GM21723 (cell line): Measurements from ENCODE around the gene ERC2.

Source experiments
- ATAC-seq: cut with Tn5 transposase; IDR thresholded peaks from one replicate; pipeline ENCODE4 v1.9.1; 2021; ENCODE audit warnings: mild to moderate bottlenecking, moderate library complexity; ENCODE audit not compliant: unreplicated experiment

Gene ERC2

DNA sequence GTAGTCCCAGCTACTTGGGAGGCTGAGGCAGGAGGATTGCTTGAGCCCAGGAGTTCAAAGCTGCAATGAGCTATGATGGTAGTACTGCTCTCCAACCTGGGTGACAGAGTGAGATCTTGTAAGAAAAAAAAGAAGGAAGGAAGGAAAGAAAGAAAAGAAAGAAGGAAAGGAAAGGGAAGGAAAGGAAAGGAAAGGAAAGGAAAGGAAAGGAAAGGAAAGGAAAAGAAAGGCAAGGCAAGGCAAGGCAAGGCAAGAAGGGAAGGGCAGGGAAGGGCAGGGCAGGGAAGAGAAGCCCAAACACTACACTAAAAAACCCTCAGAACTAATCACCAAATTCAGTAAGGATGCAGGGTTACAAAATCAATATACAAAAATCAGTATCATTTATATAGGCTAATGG, 341.6 kb downstream of the ERC2 start:
- ATAC-seq = no peak

DNA sequence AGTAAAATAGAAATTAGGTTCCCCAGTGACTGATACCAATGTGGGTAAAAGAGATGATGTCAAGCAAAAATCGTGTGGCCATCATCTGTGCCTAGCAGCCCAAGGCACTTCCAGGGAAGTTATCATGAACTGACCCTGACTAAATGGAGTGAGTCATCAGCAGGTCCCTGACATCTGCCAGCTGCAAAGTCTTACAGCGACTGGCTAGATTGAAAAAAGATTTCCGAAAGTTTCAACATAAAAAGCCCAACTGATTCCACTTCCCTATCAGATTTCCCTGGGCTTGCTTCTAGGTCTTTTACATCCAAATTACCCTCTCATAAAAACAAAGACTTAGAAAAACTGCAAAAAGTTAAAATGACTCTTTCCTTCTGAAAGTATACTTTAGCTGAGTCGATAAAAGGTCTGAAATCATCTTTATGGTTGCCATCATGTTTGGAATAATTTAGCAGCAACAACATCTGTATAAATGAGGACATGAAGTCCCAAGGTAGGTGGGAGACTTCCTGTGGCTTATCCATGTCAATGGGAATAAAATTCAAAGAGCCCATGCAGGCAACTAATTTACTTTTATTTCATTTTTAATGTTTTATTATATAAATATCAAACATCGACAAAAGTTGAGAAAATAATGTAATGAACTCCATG, 342.8 kb downstream of the ERC2 start:
- ATAC-seq = no peak

DNA sequence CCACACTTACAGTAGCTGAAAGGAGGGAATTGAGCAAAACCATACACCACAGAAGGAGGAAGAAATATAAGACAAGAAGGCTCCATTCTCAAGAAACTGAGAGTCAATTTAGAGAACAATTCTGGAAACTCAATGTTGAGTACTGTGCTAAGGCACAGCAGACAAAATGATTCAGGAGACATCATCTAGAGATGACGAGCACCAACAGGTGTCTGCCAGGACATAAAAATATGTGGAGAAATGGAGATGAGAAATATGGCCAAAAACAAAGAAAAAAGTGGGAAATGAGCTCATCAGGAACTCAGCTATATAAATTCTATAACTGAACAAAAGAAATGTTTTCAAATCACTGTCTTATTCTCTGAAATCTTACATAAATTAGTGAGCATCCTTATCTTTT, 343.7 kb downstream of the ERC2 start:
- ATAC-seq = no peak

DNA sequence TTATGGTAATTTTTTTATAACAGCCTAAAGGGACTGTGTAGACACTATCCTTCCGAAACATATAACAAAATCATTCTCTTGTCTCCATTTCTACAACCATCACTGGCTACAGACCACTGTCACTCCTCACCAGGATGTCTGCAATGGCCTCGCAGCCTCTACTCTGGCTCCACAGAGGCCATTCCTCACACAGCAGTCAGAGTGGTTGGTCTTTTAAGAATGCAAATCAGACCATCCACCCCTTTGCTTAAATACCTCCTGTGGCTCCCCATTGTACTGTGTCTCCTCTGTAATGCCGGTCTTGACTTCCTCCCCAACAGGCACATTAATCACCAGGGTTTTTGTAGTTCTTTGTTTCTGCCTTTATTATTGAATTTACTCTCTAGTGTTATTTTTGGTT, 344.8 kb downstream of the ERC2 start:
- no peak for ATAC-seq

DNA sequence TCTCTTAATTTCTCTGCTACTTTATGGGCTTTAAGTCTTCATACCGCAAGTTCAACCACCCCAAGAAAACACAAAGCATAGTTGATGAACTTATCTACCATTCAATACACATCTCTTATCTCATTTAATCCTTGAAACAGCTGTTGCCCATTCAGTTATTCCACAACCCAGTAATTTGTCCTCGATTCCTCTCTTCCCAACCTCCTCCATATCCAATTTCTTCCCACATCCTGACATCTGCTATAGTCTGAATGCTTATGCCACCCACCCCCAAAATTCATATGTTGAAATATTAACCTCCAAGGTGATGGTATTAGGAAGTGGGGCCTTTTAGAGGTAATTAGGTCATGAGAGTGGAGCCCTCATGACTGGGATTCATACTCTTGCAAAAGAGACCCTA, 345.4 kb downstream of the ERC2 start:
- ATAC-seq = no peak

DNA sequence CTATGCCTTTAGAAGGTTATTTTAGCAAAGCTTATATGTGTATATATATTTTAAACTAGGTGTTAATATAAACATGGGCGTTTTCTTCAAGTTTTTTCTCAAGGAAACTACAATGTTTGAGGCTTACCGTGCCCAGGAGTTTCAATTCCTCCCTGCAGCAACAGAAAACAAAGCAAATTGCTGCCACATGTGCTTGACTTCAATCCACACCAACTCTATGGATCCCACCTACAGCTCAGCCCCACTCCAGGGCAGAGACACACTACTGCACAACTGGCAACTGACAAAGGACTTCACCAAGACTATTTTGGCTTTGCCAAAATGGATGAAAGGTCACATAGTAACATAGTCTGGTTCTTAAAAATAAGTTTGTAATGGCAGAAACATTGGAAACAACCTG, 346.6 kb downstream of the ERC2 start:
- ATAC-seq = no peak

DNA sequence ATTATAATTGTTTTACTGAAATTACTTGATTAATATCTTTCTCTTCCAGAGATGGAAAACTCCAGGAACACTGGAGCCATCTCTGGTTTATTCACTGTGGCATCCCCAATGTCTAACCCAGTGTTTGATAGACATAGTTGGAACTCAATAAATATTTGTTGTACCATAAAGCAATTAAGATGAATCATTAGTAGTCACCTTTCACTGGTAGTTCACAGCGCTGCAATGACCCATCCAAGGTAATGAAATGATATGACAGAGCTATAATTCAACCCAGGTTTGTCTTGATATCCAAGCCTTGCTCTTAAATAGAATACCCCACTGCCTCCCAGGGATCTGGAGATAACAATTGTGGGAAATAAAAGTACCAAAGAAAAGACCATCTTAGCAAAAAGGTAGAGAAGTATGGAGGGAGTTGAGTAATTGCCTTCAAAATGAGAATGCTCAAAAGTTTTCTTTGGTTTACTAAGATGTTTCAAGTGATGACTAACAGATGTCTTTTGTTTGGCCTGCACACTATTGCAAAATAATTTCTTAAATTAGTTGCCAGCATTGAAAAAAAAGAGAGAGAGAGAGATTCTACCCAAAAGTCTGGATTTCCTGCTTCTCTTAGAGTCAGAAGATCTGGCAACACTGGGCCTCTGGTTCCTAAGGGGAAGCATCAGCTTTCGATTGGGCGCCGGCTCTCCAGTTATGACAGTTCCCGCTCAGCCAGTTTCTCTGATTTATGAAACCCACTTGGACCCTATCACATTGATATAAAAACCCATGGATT, 348.5 kb downstream of the ERC2 start:
- ATAC-seq = no peak

DNA sequence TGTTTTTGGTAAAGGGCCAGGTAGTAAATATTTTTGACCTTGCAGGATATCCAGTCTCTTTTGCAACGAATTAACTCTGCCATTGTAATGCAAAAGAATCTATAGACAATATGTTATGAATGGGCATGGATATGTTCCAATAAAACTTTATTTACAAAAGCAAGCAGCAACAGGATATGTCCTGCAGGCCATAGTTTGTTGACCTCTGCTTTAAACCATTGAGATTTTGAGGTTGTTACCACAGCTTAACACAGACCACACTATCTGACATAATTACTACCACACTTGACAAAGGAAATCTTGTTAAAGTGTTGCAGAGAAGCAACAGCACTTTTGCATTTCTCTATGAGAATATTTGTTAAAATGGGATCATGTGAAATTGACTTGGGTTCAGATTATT, 349.3 kb downstream of the ERC2 start:
- no peak for ATAC-seq

DNA sequence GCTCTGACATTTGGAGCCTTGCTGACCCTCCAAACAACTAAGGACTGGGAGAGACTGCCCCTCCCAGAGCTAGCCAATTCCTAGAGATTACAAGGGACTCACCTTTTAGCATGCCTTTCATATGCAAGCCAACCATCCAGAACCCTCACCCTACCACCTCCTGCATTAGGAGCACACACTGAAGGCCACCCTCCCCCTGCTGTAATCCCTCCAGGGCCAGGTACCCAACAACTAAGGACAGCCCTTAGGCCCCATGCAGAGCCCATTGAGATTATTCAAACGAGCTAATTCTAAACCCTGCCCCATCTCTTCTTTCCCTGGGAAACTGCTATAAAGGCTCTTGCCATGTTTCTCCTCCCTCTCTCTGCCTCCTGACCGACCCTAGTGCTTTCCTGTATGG, 352.6 kb downstream of the ERC2 start:
- ATAC-seq = no peak

DNA sequence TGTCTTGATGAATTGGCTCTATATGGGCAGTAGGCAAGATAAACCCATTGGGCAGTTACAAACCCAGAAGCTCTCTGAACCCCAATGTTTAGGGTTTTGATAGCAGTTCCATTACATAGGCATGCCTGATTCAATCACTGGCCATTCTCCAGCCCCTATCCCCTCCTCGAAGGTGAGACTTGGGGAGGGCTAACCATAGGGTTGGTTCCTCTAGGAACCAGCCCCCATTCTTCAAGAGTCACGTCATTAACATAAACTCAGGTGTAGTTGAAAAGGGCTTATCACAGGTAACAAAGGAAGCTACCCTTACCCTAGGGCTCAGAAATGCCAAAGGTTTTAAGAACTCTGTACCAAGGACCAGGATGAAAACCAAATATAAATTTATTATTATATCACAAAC, 353.1 kb downstream of the ERC2 start:
- ATAC-seq = no peak

DNA sequence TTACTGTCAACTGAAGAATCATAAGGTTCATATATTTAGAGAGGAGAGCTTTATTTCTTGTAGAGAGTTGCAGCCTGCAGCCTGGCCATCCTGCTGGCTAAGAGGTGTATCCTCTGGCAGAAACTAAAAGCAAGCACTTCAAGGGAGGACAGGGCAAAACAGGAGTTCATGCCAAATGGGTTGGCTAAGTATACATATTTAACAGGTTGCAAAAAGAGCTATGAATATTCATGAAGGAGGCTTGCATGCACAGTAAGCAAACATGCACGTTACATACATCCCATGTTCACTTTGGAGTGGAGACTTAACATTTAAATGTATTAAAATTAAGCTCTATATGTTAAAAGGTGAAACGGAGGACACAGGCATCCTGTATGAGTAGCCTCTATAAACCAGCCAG, 354.4 kb downstream of the ERC2 start:
- ATAC-seq = no peak

DNA sequence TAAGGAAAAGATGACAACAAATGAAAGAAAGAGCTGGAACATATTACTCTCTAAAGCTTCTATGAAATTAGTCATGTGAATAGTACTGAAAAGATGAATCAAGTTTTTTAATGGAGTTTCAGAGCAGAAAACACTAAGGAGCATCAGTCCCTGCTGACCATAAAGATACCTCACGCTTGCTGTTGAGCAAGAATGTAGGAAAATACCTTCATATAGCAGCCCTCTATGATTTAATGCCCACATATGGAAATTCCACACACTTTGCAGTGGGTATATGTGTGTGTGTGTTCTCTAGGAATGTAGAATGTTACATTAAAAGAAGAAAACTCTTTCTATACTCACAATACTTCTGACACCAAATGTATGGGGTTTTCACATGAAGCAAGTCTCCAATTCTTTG, 355.0 kb downstream of the ERC2 start:
- ATAC-seq = no peak

DNA sequence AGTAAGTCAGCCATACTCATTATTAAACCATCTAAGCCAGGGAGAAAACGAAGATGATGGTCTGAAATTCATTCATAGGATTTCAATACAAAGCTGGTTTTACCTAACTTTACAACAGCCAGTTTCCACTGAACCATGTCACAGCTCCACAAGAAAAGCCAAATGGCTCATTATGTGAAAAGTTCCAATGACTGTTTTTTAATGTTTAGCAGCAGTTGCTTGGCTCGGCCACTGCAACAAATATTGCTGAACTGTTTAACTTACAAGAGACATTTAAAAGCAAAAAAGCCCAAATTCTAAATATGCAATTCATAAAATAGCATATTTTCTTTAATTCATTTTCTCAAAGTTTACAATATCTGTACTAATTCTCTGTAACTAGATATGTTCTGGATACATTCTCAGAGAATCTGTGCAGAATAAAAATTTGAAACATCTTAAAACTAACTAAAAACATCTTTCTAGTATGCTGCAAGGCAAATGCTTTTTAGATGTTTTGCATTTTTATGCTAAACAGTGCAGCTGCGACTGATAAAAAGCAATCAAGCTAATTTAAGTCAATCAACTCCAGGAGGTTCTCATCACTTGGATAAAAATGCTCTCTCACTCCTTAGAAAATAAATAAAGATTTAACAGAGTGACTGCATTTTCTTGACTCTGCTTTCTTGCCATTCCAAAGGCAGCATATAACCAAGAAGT, 356.5 kb downstream of the ERC2 start:
- no peak for ATAC-seq

DNA sequence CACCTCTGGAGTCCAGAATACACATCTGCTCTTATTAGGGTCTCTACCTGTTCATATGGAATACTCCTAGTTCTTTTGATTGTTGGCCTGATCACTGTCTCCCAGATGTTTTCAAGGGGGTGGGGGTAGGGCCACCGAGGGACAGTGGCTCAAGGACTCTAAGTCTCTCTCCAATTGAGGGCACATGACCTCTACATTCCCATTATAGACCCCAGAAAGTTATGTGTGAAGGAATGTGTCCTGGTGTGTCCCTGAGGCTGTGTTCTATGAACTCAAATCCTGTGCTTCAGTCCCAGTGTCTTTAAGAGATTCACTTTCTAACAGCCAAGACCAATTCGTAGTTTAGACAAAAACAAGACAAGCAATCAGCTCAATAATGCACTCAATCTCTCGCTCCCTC, 357.4 kb downstream of the ERC2 start:
- no peak for ATAC-seq

DNA sequence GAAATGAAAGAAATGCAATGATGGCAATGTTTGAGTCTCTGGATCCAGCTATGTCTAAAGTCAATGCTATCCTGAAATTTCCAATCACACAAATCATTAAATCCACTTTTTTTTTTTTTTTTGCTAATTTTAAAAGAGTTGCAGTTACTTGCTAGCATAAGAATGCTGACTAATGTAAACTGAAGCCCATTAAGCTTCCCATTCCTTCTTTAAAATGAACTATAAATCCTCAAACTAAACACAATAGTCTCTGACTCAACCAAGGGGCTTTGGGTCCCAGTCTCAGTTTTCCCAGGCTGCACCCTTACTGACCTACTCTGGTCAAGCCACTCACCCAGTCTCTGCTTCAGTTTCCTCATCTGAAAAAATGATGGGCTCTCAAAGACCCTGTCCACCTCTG, 361.1 kb downstream of the ERC2 start:
- no peak for ATAC-seq

DNA sequence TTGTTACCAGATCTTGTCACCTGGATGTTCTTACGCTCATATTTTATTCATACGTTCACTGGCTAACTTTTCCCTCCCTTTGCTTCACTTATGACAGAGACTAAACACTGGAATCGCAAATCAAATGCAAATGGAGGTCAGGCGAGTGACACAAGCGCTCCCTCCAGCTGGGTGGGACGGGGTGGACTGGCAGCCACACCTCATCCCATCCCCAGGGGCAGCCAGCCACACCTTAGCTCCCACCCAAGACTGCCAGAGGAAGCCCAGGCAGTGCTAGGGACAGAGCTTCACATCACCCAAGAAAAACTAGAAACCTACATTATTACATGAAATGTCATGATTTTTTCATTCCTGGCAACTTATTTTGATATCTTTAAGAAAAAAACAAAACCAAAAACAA, 366.2 kb downstream of the ERC2 start:
- ATAC-seq = no peak

DNA sequence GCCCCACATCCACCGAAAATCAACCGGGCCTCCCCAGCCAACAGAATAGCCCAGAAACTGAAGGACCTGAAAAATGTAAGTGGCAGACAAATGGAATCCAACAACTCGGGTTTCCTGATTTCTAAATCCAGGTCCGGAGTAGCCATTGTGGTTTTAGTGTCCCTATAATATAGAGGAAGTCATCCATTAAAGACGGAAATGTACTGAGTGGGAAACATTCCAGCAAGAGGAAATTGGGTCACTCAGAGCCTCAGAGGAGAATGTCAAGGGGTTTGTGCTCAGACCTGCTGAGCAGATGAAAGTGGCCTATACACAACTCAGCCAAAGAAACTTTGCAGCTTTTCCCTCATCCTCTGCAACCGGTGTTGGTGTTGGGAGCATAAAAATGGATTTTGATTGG, 366.7 kb downstream of the ERC2 start:
- no peak for ATAC-seq

DNA sequence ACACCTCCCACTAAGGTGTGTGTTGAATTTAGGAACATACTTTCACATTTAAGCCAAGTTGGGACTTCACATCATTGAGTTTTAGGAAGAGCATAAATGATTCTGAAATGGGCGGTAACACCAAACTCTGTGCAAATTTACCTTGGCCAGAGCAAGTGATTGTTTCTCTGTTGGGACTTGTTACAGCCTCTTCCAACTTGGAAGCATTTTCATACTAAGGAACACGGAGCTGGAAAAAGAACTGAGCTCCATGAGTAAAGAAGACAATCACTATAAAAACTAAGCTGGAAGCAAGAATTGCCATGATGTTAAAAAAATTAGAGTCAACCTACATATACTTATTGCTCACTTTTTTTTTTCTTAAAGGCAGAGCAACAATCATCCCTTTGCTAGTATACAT, 371.3 kb downstream of the ERC2 start:
- ATAC-seq = no peak

DNA sequence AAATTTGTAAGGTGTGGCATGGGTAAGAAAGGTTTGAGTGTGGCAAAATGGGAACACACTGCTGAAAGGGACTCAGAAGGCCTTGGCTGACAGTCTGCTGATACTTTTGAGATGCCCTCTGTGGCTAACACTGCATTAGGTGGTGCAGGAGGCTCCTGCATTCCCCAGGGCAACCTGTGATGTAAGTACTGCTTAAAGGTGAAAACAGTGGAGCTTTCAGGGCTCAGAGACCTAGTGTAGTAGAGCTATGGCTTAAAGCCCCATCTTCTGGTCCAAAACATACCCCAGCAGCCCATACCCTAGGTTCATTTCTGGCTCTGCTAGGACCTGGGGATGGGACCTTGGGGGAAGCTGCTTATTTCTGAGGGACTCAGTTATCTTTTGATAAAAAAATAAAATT, 374.1 kb downstream of the ERC2 start:
- no peak for ATAC-seq

DNA sequence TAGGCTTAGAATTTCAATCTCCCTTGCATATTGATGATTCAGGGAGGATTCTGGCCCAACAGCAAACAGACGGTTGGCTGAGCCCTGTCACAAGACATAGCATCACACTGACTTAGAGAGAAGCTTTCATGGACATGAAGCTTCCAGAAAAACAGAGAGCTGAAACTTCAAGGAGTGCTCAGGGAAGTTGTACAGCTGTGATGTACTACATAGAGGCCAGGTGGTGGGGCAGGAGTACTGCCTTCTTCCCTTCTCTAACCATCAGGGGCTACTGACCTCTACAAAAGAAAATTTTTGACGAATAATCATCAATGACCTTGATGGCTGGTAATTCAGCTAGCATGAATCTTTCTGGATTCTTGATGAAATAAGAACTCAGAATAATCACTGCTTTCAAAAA, 378.5 kb downstream of the ERC2 start:
- no peak for ATAC-seq

DNA sequence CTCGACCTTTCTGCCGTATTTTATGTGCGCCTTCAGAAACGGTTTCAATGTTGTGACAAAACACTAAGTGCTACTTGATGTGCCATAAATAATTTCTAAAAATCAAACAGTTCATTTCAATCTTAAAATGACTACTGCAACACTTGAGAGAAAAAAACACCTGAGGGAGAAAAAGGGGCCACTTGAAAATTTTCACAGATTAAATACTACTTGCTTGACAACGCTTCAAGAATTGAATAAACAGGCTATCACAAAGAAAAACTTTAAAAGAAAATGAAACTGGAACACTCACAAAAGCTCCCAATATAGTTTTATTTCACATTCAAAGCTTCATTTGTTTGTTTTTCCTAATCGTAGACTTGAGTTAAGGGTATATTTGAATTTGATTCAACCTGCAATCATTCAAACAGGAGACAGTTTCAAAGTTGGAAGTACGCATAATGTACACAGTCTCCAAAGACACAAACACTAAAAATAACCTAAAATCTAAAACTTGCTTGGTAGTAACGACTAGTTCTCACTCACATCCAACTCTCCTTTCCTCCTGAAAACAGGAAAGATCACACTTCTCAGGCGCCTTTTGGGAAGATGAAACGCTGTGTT, 380.7 kb downstream of the ERC2 start:
- ATAC-seq = no peak

DNA sequence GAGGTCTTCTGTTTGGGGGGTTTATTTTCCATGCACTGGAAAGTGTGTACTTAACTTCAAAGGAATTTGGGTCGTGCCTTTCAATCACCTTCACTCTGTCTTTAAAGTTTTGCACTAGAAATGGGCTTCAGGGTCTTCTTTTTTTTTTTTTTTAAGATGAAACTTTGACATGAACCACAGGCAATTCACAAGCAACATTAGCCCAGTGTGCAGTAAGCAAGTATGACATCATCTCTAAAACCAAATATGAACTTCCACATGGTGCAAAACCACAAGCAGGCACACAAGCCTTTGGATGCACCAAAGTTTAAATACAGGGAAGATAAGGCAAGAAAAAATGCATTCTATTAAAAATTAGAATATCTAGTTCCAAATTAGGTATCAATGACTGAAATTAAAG, 381.9 kb downstream of the ERC2 start:
- no peak for ATAC-seq
